Left cardiac atrium (tissue), 4 donors: Measurements from ENCODE around the gene STAB2. TPM values are rescaled to one million over a fixed set of nuclear protein-coding genes. Genes with fewer than 3 reads are reported as not detected.

Experiments
- ATAC-seq, 2 donors: fragments of 200-7000 bp; cut with Tn5 transposase; one replicate each; pipeline ENCODE4 v1.9.1; 2020; ENCODE audit warnings: mild to moderate bottlenecking in 2 of 2, moderate library complexity in 2 of 2
- DNase-seq: peaks from one replicate; pipeline ENCODE4 v3.0.0-alpha.2; 2020
- intact Hi-C, 2 donors: fragments of 100-400 bp; cut with DNase I; formaldehyde crosslinking; loops; one replicate each; pipeline versions ENCODE4 v1.14.1 to v1.15.1; 2022 to 2023
- long read RNA-seq: library from polyadenylated mRNA; unstranded; transcript quantifications from one replicate; pipeline ENCODE4 v2.0.0, GENCODE V29; 2021
- total RNA-seq, 2 donors: library from RNA; stranded (reverse); fragmentation: NEBNext Ultra II Directional; extraction: Animal tissue kit (Norgen Biotek cat#: 25700); gene quantifications; one replicate each; pipeline ENCODE4 v1.2.1, GENCODE V29; 2021
- donor health status: DM: no; HTN: yes; CAD: no.
- donor health status: DM: no; HTN: yes; CAD: no; lungs with severe emphysema.
- donor health status: DM: yes; HTN: yes; CAD: no.
- donor health status: Dilated cardiomyopathy.

Gene STAB2
- under 1 TPM; 0.18 to 0.91 TPM for total RNA-seq
- long read RNA-seq = 0 reads

- ATAC-seq (peak; percentile 15 to 46), DNase-seq (no peak)
- intact Hi-C loops = no loop called here
Observed at GRCh38 chr12:103586791-103587370, at the start of gene STAB2. Gene STAB2 (plus strand): TSS chr12:103587273. CDS start chr12:103587477, 204 bp downstream.

- intact Hi-C loops = no loop called here
- ATAC-seq = no peak
- DNase-seq = no peak
Observed at GRCh38 chr12:103538397-103538796, 48.7 kb upstream of the STAB2 start.

GRCh38 chr12:103540319-103540718 lies 46.8 kb upstream of the STAB2 start:
- DNase-seq = no peak
- intact Hi-C loops = no loop called here
- no peak for ATAC-seq

GRCh38 chr12:103542078-103542477 lies 45.0 kb upstream of the STAB2 start:
- intact Hi-C loops = no loop called here
- DNase-seq (no peak), ATAC-seq (peak in 1 of 2 donors; percentile 81)

GRCh38 chr12:103546959-103547358 lies 40.1 kb upstream of the STAB2 start:
- no peak for DNase-seq
- intact Hi-C loops = loop anchor here (5.0 kb wide), 2 partner anchors 600 to 660 kb away; no protein-coding TSS in a partner anchor
- ATAC-seq = no peak

- intact Hi-C loops = loop anchor here (5.0 kb wide), 2 partner anchors 600 to 660 kb away; no protein-coding TSS in a partner anchor
- DNase-seq = no peak
- ATAC-seq = no peak
Observed at GRCh38 chr12:103547376-103547775, 39.7 kb upstream of the STAB2 start.

- DNase-seq = no peak
- intact Hi-C loops = loop anchor here (2.0 to 5.0 kb wide), 3 partner anchors 601 to 665 kb away; no protein-coding TSS in a partner anchor
- no peak for ATAC-seq
Observed at GRCh38 chr12:103547929-103548328, 39.1 kb upstream of the STAB2 start.

- peak in 1 of 2 donors; percentile 65 for ATAC-seq
- peak; percentile 54 for DNase-seq
- intact Hi-C loops = loop anchor here (2.0 to 5.0 kb wide), 3 partner anchors 602 to 666 kb away; no protein-coding TSS in a partner anchor
Observed at GRCh38 chr12:103548622-103549601, 38.2 kb upstream of the STAB2 start.

- ATAC-seq = peak in 1 of 2 donors; percentile 24
- intact Hi-C loops = no loop called here
- no peak for DNase-seq
Observed at GRCh38 chr12:103556890-103557627, 30.0 kb upstream of the STAB2 start.

- intact Hi-C loops = no loop called here
- no peak for ATAC-seq
- DNase-seq = no peak
Observed at GRCh38 chr12:103557628-103558010, 29.5 kb upstream of the STAB2 start.

GRCh38 chr12:103558879-103559278 lies 28.2 kb upstream of the STAB2 start:
- DNase-seq (no peak), ATAC-seq (no peak)
- intact Hi-C loops = no loop called here

- peak in 1 of 2 donors; percentile 77 for ATAC-seq
Observed at GRCh38 chr12:103560604-103561101, 26.4 kb upstream of the STAB2 start.

GRCh38 chr12:103561174-103561573 lies 25.9 kb upstream of the STAB2 start:
- DNase-seq = no peak
- intact Hi-C loops = no loop called here
- no peak for ATAC-seq

More at GRCh38 chr12:103560604-103561101, 26.4 kb upstream of the STAB2 start:
- intact Hi-C loops = no loop called here
- DNase-seq = no peak

GRCh38 chr12:103566398-103566797 lies 20.7 kb upstream of the STAB2 start:
- intact Hi-C loops = no loop called here
- ATAC-seq (no peak), DNase-seq (no peak)

- DNase-seq (no peak), ATAC-seq (no peak)
- intact Hi-C loops = no loop called here
Observed at GRCh38 chr12:103569278-103569677, 17.8 kb upstream of the STAB2 start.

GRCh38 chr12:103571286-103571685 lies 15.8 kb upstream of the STAB2 start:
- DNase-seq (peak; percentile 22), ATAC-seq (peak; percentile 62 to 70)
- intact Hi-C loops = no loop called here

GRCh38 chr12:103572312-103573045 lies 14.6 kb upstream of the STAB2 start:
- DNase-seq (no peak), ATAC-seq (no peak)
- intact Hi-C loops = no loop called here

- ATAC-seq (no peak), DNase-seq (no peak)
- intact Hi-C loops = no loop called here
Observed at GRCh38 chr12:103573185-103573584, 13.9 kb upstream of the STAB2 start.

- no peak for ATAC-seq
- no peak for DNase-seq
- intact Hi-C loops = no loop called here
Observed at GRCh38 chr12:103578926-103579325, 8.1 kb upstream of the STAB2 start.
